SU-DHL-6 (cell line): ENCODE results near the gene PALLD.

Experiments used
- H2AFZ ChIP-seq: fragments of 200-600 bp; sonication (generic); 2 replicates; pipeline ENCODE4 v1.6.1; 2014; ENCODE audit warnings: low read depth, mild to moderate bottlenecking, moderate library complexity, mixed read lengths, antibody characterized with exemption, low read length; ENCODE audit not compliant: severe bottlenecking
- H3F3A ChIP-seq: fragments of 200-600 bp; shearing (Covaris generic); 2 replicates; pipeline ENCODE4 v1.6.0; 2016; ENCODE audit warnings: antibody characterized with exemption, mild to moderate bottlenecking; ENCODE audit not compliant: insufficient read depth
- H3K27ac ChIP-seq: fragments of 200-600 bp; sonication (generic); 2 replicates; pipeline ENCODE4 v1.5.1; 2016; ENCODE audit warnings: low read depth, mild to moderate bottlenecking, low read length, moderate library complexity, mixed read lengths
- H3K27me3 ChIP-seq: fragments of 200-600 bp; sonication (generic), shearing (Covaris generic); 2 replicates; pipeline ENCODE4 v1.6.0; 2014; ENCODE audit warnings: mild to moderate bottlenecking, low read length
- H3K36me3 ChIP-seq: fragments of 200-600 bp; sonication (generic); 2 replicates; pipeline ENCODE4 v1.6.1; 2014; ENCODE audit warnings: mild to moderate bottlenecking, low read length, mixed read lengths
- H3K4me2 ChIP-seq: fragments of 300-600, 200-600 bp; shearing (Covaris generic), sonication (generic); 2 replicates; pipeline ENCODE4 v1.6.0; 2014; ENCODE audit warnings: low read length, low read depth, mild to moderate bottlenecking; ENCODE audit not compliant: poor library complexity, severe bottlenecking
- H3K4me3 ChIP-seq: fragments of 200-600 bp; sonication (generic); 2 replicates; pipeline ENCODE4 v1.5.1; 2014; ENCODE audit warnings: antibody characterized with exemption, low read length, mild to moderate bottlenecking, mixed read lengths; ENCODE audit not compliant: insufficient read depth, poor library complexity, severe bottlenecking
- H3K79me2 ChIP-seq: fragments of 200-600 bp; sonication (generic); 2 replicates; pipeline ENCODE4 v1.6.1; 2014; ENCODE audit warnings: mild to moderate bottlenecking, low read length, moderate library complexity; ENCODE audit not compliant: insufficient read depth
- H3K9ac ChIP-seq: fragments of 200-600 bp; sonication (generic); 2 replicates; pipeline ENCODE4 v1.7.0; 2014; ENCODE audit warnings: mild to moderate bottlenecking, low read length
- H3K9me2 ChIP-seq: fragments of 200-600 bp; sonication (generic); replicated peaks from 2 replicates; pipeline ENCODE4 v1.6.1; 2014; ENCODE audit warnings: low read length; ENCODE audit not compliant: insufficient read depth
- H3K9me3 ChIP-seq: fragments of 200-600 bp; sonication (generic); 2 replicates; pipeline ENCODE4 v1.6.1; 2014; ENCODE audit warnings: low read length, mixed read lengths; ENCODE audit not compliant: insufficient read depth
- H4K20me1 ChIP-seq: fragments of 200-600 bp; sonication (generic); 2 replicates; pipeline ENCODE4 v1.6.1; 2014; ENCODE audit warnings: low read depth, mild to moderate bottlenecking, antibody characterized with exemption, low read length, moderate library complexity, mixed read lengths
- EZH2phosphoT487 ChIP-seq: fragments of 200-600 bp; sonication (generic), shearing (Covaris generic); conservative IDR thresholded peaks from 2 replicates; pipeline ENCODE4 v1.6.1; 2018; ENCODE audit warnings: mild to moderate bottlenecking, antibody characterized with exemption, low read length, moderate library complexity, mixed read lengths
- TF ChIP-seq, protein P1 (sequence below): fragments of 200-600 bp; sonication (generic); IDR thresholded peaks from one replicate; pipeline ENCODE4 v1.5.1; 2017; ENCODE audit warnings: antibody characterized with exemption, mild to moderate bottlenecking, low read length, moderate library complexity; ENCODE audit not compliant: insufficient read depth, poor library complexity, severe bottlenecking

Gene PALLD

DNA sequence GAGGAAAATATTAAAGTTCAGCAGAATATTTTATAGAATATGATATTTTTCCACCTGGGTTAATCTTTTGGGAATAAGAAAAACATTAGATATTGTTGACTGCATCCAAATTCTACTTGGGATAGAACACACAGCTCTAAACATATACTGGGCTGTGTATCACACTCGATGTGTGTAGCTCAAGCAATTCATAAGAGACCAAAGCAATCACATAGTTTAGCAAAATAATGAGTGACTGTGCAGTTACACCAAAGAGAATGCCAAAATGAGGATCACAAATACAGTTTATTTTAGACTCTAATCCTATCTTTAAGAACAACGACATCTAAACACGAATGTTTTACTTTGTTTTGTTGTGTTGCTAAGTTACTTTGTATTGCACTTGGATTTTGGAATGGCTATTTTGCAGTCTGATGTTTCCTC, 412.0 kb downstream of the PALLD start:
- Histone ChIP-seq H2AFZ (no peak overlapping the region), H3K9ac (no peak overlapping the region), H3K79me2 (no peaks in the 10 kb centered on the region), H3K4me2 (no peak overlapping the region), H4K20me1 (no peaks in the 10 kb centered on the region), H3K4me3 (no peak overlapping the region), H3K27ac (no peak overlapping the region), H3F3A (no peaks in the 10 kb centered on the region), H3K27me3 (no peaks in the 10 kb centered on the region), H3K36me3 (no peaks in the 10 kb centered on the region), H3K9me3 (no peaks in the 10 kb centered on the region), H3K9me2 (no peaks in the 10 kb centered on the region)
- no peak for TF ChIP-seq EZH2phosphoT487
- TF ChIP-seq, protein P1, sequence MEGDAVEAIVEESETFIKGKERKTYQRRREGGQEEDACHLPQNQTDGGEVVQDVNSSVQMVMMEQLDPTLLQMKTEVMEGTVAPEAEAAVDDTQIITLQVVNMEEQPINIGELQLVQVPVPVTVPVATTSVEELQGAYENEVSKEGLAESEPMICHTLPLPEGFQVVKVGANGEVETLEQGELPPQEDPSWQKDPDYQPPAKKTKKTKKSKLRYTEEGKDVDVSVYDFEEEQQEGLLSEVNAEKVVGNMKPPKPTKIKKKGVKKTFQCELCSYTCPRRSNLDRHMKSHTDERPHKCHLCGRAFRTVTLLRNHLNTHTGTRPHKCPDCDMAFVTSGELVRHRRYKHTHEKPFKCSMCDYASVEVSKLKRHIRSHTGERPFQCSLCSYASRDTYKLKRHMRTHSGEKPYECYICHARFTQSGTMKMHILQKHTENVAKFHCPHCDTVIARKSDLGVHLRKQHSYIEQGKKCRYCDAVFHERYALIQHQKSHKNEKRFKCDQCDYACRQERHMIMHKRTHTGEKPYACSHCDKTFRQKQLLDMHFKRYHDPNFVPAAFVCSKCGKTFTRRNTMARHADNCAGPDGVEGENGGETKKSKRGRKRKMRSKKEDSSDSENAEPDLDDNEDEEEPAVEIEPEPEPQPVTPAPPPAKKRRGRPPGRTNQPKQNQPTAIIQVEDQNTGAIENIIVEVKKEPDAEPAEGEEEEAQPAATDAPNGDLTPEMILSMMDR: no peak

DNA sequence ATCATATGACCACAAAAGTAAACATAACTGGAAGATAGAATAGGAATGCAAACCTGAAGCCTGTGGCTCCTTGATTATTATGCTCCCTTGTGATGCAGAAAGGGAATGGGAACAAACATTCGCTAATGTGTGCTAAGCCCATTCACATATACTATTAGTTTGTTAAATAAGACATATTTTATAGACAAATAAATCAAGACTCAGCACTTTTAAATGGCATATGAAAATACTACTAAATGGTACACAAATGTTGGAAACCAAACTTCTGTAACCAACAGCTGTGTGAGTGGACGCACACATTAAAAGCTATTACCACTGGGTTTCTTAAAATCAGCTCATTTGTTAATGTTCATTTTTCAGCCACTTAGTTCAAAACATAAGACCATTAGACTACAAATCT, 417.2 kb downstream of the PALLD start:
- Histone ChIP-seq H3K9me3 (no peaks in the 10 kb centered on the region), H3K9me2 (no peaks in the 10 kb centered on the region), H3K27ac (no peak overlapping the region), H3F3A (no peaks in the 10 kb centered on the region), H3K4me2 (no peak overlapping the region), H3K4me3 (no peak overlapping the region), H3K27me3 (no peaks in the 10 kb centered on the region), H3K79me2 (no peaks in the 10 kb centered on the region), H2AFZ (no peak overlapping the region), H4K20me1 (no peaks in the 10 kb centered on the region), H3K36me3 (no peaks in the 10 kb centered on the region), H3K9ac (no peak overlapping the region)
- TF ChIP-seq EZH2phosphoT487: no peak
- TF ChIP-seq, protein P1: no peak

DNA sequence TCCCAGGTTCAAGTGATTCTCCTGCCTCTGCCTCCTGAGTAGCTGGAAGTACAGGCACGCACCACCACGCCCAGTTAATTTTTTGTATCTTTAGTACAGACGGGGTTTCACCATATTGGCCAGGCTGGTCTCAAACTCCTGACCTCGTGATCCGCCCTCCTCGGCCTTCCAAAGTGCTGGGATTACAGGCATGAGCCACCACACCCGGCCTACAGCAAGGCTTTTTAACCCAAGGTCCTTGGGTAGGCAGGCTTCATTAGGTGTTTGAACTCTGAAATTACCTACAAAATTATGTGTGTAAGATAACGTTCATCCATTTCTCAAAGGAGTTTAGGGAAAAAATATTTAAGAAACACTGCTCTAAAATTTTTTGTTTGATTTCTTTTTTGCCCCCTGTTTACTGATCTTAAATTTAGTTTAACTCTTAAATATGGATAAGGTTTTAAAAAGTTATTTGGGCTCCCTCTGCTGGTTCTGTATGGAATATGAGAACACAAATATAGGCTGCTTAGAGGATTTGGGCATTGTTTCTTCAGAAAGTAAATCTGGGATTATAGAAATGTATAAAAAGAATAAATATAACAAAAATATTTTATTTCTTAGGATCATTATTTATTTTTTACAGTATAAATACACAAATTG, 420.4 kb downstream of the PALLD start:
- no peaks in the 10 kb centered on the region for H3K9me3 ChIP-seq
- TF ChIP-seq, protein P1: peak; percentile 54
- TF ChIP-seq EZH2phosphoT487: no peak
- H3K4me3 ChIP-seq: no peak overlapping the region
- no peak overlapping the region for H3K4me2 ChIP-seq
- no peaks in the 10 kb centered on the region for H3K9me2 ChIP-seq
- H3F3A ChIP-seq: no peaks in the 10 kb centered on the region
- no peaks in the 10 kb centered on the region for H3K27me3 ChIP-seq
- H3K36me3 ChIP-seq: no peaks in the 10 kb centered on the region
- H4K20me1 ChIP-seq: no peaks in the 10 kb centered on the region
- no peaks in the 10 kb centered on the region for H3K79me2 ChIP-seq
- no peak overlapping the region for H3K9ac ChIP-seq
- no peak overlapping the region for H2AFZ ChIP-seq
- H3K27ac ChIP-seq: no peak overlapping the region
